CD4-positive, alpha-beta T cell (primary cell): Measurements from ENCODE around the gene EPS15. TPM values are rescaled to one million over a fixed set of nuclear protein-coding genes. Genes with fewer than 3 reads are reported as not detected.

ENCODE experiments used
- ATAC-seq: fragments of 200-7000 bp; cut with Tn5 transposase; one replicate; pipeline ENCODE4 v1.10.0; 2022; ENCODE audit warnings: mild to moderate bottlenecking; ENCODE audit not compliant: poor library complexity
- CTCF ChIA-PET: fragments of 350-600 bp; sonication (Branson Sonifier 250); formaldehyde crosslinking; loops from one replicate; lab custom pipeline; 2021; ENCODE audit warnings: antibody characterized with exemption, inconsistent platforms; lab: Charles Lee
- POLR2A ChIA-PET: fragments of 350-600 bp; sonication (Branson Sonifier 250); formaldehyde crosslinking; loops from one replicate; lab custom pipeline; 2021; ENCODE audit warnings: antibody characterized with exemption, inconsistent platforms; lab: Charles Lee
- DNase-seq, 14 experiments: peaks; one replicate each; pipeline ENCODE4 v3.0.0-alpha.2; 2013 to 2020; ENCODE audit warnings: mixed read lengths in 2 of 14
- H3K27ac ChIP-seq, 2 donors: one replicate each; pipeline versions ENCODE4 v1.5.1 to v1.7.0; 2013; ENCODE audit warnings: low read length in 2 of 2, low read depth in 1 of 2, mild to moderate bottlenecking in 1 of 2
- H3K27me3 ChIP-seq, 2 experiments: 1 replicate in 1 of 2; 2 replicates in 1 of 2; pipeline versions ENCODE4 v1.6.1 to v1.7.0; 2013; ENCODE audit warnings: low read length in 2 of 2, control low read depth in 1 of 2, mild to moderate bottlenecking in 1 of 2, moderate library complexity in 1 of 2; ENCODE audit not compliant: insufficient read depth in 2 of 2, control insufficient read depth in 1 of 2
- H3K36me3 ChIP-seq: one replicate; pipeline ENCODE4 v1.6.1; 2013; ENCODE audit warnings: low read length, control low read depth; ENCODE audit not compliant: insufficient read depth
- H3K4me1 ChIP-seq: one replicate; pipeline ENCODE4 v1.6.1; 2013; ENCODE audit warnings: low read length, control low read depth; ENCODE audit not compliant: insufficient read depth
- H3K4me3 ChIP-seq: one replicate; pipeline ENCODE4 v1.5.1; 2013; ENCODE audit warnings: mild to moderate bottlenecking, low read length, moderate library complexity
- H3K9me3 ChIP-seq, 2 experiments: 1 replicate in 1 of 2; 2 replicates in 1 of 2; pipeline versions ENCODE4 v1.6.1 to v1.7.0; 2013; ENCODE audit warnings: low read length in 2 of 2, mild to moderate bottlenecking in 2 of 2, control low read depth in 1 of 2, moderate library complexity in 1 of 2; ENCODE audit not compliant: control insufficient read depth in 1 of 2, insufficient read depth in 1 of 2
- H3K27ac Mint-ChIP-seq: one replicate; pipeline ENCODE4 v1.8.0; 2020; ENCODE audit warnings: mixed read lengths
- H3K27me3 Mint-ChIP-seq: one replicate; pipeline ENCODE4 v1.8.0; 2021; ENCODE audit warnings: mixed read lengths
- H3K36me3 Mint-ChIP-seq: one replicate; pipeline ENCODE4 v1.8.0; 2021; ENCODE audit warnings: low read depth, mixed read lengths
- H3K4me1 Mint-ChIP-seq: one replicate; pipeline ENCODE4 v1.8.0; 2021; ENCODE audit warnings: low read depth, mixed read lengths
- H3K4me3 Mint-ChIP-seq: one replicate; pipeline ENCODE4 v1.8.0; 2020; ENCODE audit warnings: mild to moderate bottlenecking, mixed read lengths
- H3K9me3 Mint-ChIP-seq: one replicate; pipeline ENCODE4 v1.8.0; 2020; ENCODE audit warnings: mixed read lengths
- intact Hi-C, 2 experiments: fragments of 100-400 bp; cut with DNase I in 1 of 2; cut with micrococcal nuclease in 1 of 2; formaldehyde crosslinking; loops; one replicate each; pipeline versions ENCODE4 v1.15.1 to v1.9.0; 2023 to 2025; cut with DNase I, micrococcal nuclease
- total RNA-seq, 174 experiments: library from RNA in 2 of 174; stranded (reverse) in 2 of 174; gene quantifications; one replicate each; pipeline ENCODE4 v1.2.3 and lab custom pipeline; 2021 to 2026
- TF ChIP-seq, protein P1 (sequence below): fragments of 200-600 bp; IDR thresholded peaks from one replicate; pipeline ENCODE4 v1.8.0; 2022; ENCODE audit warnings: antibody characterized with exemption, mild to moderate bottlenecking

Gene EPS15
- total RNA-seq, 2 experiments from 2014 or later: 44.5 to 47.9 TPM

DNA sequence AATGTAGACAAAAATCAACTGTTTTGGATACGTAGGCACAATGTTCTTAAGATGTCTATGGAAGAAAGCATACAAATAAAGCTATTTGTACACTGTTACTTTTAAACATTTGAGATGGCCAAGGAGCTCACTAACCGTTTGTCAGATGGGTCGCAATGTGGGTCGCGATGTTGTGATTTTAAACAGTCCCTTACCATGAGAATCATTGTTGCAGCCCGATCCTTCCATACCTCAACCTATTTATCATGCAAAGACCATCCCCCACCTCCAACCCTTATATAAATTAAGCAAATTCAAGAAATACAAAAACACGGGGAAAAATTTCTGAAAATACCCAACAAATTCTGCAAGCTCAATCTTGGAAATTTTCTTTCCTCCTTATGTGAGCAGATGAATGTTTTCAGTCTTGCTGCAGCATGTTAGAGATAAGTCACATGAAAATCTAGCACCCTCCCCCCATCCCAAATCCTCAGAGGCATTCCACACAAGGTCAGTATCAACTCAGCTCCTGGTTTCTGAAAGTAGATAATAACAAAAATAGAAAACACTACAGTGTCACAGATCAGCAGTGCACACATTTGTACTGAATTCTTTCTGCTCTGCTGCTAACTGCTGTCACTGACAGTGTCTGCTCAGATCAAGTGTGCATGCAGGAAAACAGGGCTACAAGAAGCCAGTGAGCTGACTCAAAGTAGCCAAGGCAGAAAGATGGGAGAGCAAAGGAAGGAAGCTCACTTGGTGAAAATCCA, 95.8 kb downstream of the EPS15 start:
- H3K4me1 Mint-ChIP-seq: peaks cover 12% of the 10 kb centered on the region
- H3K36me3 Mint-ChIP-seq: peaks cover 90% of the 10 kb centered on the region
- no peaks in the 10 kb centered on the region for H3K27me3 Mint-ChIP-seq
- Histone ChIP-seq H3K4me3 (no peak overlapping the region), H3K27me3 (no peaks in the 10 kb centered on the region), H3K4me1 (no peaks in the 10 kb centered on the region), H3K36me3 (peaks cover 31% of the 10 kb centered on the region), H3K27ac (no peak overlapping the region), H3K9me3 (no peaks in the 10 kb centered on the region)
- ChIA-PET CTCF (interaction anchor here (0.6 kb wide), 2 partner anchors 34 to 186 kb away, joined by 3 read pairs; no protein-coding TSS in a partner anchor), POLR2A (interaction anchor here (0.6 to 0.9 kb wide), 2 partner anchors 10 to 17 kb away, joined by 3 to 5 read pairs; no protein-coding TSS in a partner anchor)
- H3K9me3 Mint-ChIP-seq: peaks cover 6% of the 10 kb centered on the region
- ATAC-seq (no peak), DNase-seq (no peak)
- TF ChIP-seq, protein P1, sequence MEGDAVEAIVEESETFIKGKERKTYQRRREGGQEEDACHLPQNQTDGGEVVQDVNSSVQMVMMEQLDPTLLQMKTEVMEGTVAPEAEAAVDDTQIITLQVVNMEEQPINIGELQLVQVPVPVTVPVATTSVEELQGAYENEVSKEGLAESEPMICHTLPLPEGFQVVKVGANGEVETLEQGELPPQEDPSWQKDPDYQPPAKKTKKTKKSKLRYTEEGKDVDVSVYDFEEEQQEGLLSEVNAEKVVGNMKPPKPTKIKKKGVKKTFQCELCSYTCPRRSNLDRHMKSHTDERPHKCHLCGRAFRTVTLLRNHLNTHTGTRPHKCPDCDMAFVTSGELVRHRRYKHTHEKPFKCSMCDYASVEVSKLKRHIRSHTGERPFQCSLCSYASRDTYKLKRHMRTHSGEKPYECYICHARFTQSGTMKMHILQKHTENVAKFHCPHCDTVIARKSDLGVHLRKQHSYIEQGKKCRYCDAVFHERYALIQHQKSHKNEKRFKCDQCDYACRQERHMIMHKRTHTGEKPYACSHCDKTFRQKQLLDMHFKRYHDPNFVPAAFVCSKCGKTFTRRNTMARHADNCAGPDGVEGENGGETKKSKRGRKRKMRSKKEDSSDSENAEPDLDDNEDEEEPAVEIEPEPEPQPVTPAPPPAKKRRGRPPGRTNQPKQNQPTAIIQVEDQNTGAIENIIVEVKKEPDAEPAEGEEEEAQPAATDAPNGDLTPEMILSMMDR: no peak
- H3K27ac Mint-ChIP-seq: no peak overlapping the region
- no peak overlapping the region for H3K4me3 Mint-ChIP-seq
- intact Hi-C loops: no loop called here

DNA sequence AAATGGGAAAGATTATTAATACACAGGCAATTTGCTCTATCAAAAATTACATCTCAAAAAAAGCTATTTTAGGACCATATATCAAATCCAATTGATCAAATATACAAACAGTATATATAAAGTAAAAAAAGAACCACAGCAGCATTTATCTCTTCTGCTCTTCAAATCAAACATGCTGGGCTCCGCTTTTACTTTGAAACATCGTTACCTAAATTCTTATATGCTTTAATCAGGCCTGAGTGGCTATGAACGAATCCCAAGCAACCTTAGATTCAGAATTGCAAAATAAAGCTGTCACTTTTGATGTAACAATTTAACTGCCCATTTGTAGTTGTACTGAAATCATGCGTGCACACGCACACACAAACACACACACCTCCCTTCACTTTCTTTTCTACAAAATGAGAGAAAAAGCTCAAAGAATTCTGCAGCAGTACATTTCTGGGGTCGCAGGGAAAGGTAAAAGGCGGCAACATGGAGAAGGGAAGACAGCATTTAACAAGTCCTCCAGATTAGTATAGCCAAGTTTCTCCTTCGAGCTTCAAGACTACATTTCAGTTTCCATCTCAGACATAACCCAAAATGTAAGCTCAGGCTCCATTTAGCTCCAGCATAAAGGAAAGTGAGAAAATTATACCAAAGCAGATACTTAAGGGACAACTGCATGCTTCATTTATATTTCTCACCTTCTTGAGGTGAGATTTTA, 96.5 kb downstream of the EPS15 start:
- ChIA-PET CTCF (no interaction called here), POLR2A (interaction anchor here (0.6 to 1.4 kb wide), 3 partner anchors 11 to 97 kb away, joined by 3 to 5 read pairs (median 3); partner anchors contain the start of gene EPS15)

DNA sequence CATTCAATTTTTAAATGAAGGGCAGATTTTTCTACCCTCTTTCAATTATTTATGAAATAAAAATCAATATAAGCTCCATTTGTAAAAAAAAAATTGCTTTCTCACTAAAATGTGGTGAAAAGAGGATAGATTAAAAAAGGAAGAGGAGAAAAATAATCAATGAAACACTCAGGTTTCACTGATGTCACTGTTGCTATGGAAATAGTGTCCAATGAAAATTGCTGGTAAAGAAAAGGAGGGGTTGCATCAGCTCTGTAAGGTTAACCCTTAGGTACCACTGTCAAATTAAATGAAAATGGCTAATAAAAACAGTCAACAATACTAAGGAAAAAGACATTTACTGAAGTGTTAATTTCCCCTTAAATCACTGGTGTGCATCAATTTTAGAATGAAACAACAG, 97.1 kb downstream of the EPS15 start:
- H3K27ac ChIP-seq: no peak overlapping the region
- ChIA-PET CTCF (no interaction called here), POLR2A (interaction anchor here (1.4 kb wide), 1 partner anchor 97 kb away, joined by 3 read pairs; the partner anchor contains the start of gene EPS15)
- H3K4me1 Mint-ChIP-seq: peaks cover 12% of the 10 kb centered on the region
- no peaks in the 10 kb centered on the region for H3K9me3 Mint-ChIP-seq
- TF ChIP-seq, protein P1: no peak
- no peaks in the 10 kb centered on the region for H3K9me3 ChIP-seq
- peaks cover 20% of the 10 kb centered on the region for H3K36me3 ChIP-seq
- ATAC-seq: peak; percentile 68
- H3K4me1 ChIP-seq: no peaks in the 10 kb centered on the region
- H3K27me3 Mint-ChIP-seq: no peaks in the 10 kb centered on the region
- no peaks in the 10 kb centered on the region for H3K27me3 ChIP-seq
- DNase-seq: peak in 3 of 14 experiments; percentile 45 to 46 (median 45)
- peaks cover 90% of the 10 kb centered on the region for H3K36me3 Mint-ChIP-seq
- intact Hi-C loops: no loop called here
- H3K4me3 Mint-ChIP-seq: no peak overlapping the region
- no peak overlapping the region for H3K4me3 ChIP-seq
- no peak overlapping the region for H3K27ac Mint-ChIP-seq

More for the DNA sequence above, 96.5 kb downstream of the EPS15 start:
- Histone ChIP-seq H3K4me3 (no peak overlapping the region), H3K9me3 (no peaks in the 10 kb centered on the region), H3K27me3 (no peaks in the 10 kb centered on the region), H3K4me1 (no peaks in the 10 kb centered on the region), H3K36me3 (peaks cover 25% of the 10 kb centered on the region), H3K27ac (no peak overlapping the region)
- TF ChIP-seq, protein P1: no peak
- DNase-seq (no peak), ATAC-seq (no peak)
- H3K9me3 Mint-ChIP-seq: no peaks in the 10 kb centered on the region
- H3K27me3 Mint-ChIP-seq: no peaks in the 10 kb centered on the region
- peaks cover 90% of the 10 kb centered on the region for H3K36me3 Mint-ChIP-seq
- intact Hi-C loops: no loop called here
- H3K4me3 Mint-ChIP-seq: no peak overlapping the region
- peaks cover 12% of the 10 kb centered on the region for H3K4me1 Mint-ChIP-seq
- H3K27ac Mint-ChIP-seq: no peak overlapping the region
